Endodermal cell (in vitro differentiated cells): ENCODE data around the gene SLC25A39. TPM values are rescaled to one million over a fixed set of nuclear protein-coding genes. Genes with fewer than 3 reads are reported as not detected.
"Not testable (repeated sequence)": the region's sequence is repeated elsewhere in the genome, so short reads cannot be mapped to it uniquely, and the experiment has no call there.

ENCODE experiments used
- DNase-seq: peaks from one replicate; pipeline ENCODE4 v3.0.0-alpha.2; 2017
- H3K27ac ChIP-seq: 2 replicates; pipeline ENCODE4 v1.5.1; 2013; ENCODE audit warnings: mild to moderate bottlenecking, low read depth, low read length, moderate library complexity
- H3K27me3 ChIP-seq: 2 replicates; pipeline ENCODE4 v1.6.1; 2013; ENCODE audit warnings: mild to moderate bottlenecking, low read length, moderate library complexity; ENCODE audit not compliant: insufficient read depth, control insufficient read depth, poor library complexity, severe bottlenecking
- H3K36me3 ChIP-seq: 2 replicates; pipeline ENCODE4 v1.7.0; 2013; ENCODE audit warnings: mild to moderate bottlenecking, low read length, moderate library complexity; ENCODE audit not compliant: control insufficient read depth, insufficient read depth
- H3K4me1 ChIP-seq: one replicate; pipeline ENCODE4 v1.7.0; 2013; ENCODE audit warnings: low read length; ENCODE audit not compliant: control insufficient read depth, insufficient read depth
- H3K4me3 ChIP-seq: 2 replicates; pipeline ENCODE4 v1.5.1; 2013; ENCODE audit warnings: mild to moderate bottlenecking, low read length, moderate library complexity
- H3K9ac ChIP-seq: 2 replicates; pipeline ENCODE4 v1.6.1; 2013; ENCODE audit warnings: mild to moderate bottlenecking, low read length, moderate library complexity; ENCODE audit not compliant: poor library complexity, severe bottlenecking; ENCODE audit errors: extremely low read depth
- H3K9me3 ChIP-seq: 2 replicates; pipeline ENCODE4 v1.6.1; 2013; ENCODE audit warnings: mild to moderate bottlenecking, low read length, moderate library complexity; ENCODE audit not compliant: control insufficient read depth
- H3K27ac Mint-ChIP-seq: 2 replicates; pipeline ENCODE4 v1.8.0; 2020; ENCODE audit warnings: mixed read lengths
- H3K27me3 Mint-ChIP-seq: 2 replicates; pipeline ENCODE4 v1.8.0; 2021; ENCODE audit warnings: mild to moderate bottlenecking, mixed read lengths; ENCODE audit not compliant: insufficient read depth
- H3K36me3 Mint-ChIP-seq: 2 replicates; pipeline ENCODE4 v1.8.0; 2020; ENCODE audit warnings: low read depth, mixed read lengths
- H3K4me1 Mint-ChIP-seq: 2 replicates; pipeline ENCODE4 v1.8.0; 2020; ENCODE audit warnings: mixed read lengths
- H3K4me3 Mint-ChIP-seq: 2 replicates; pipeline ENCODE4 v1.8.0; 2020; ENCODE audit warnings: mild to moderate bottlenecking, moderate library complexity, mixed read lengths
- H3K9me3 Mint-ChIP-seq: 2 replicates; pipeline ENCODE4 v1.8.0; 2020; ENCODE audit warnings: mild to moderate bottlenecking, mixed read lengths
- WGBS, 2 experiments: methylation state at CpG; one replicate each; pipeline versions ENCODE4 v1.1.5 to v1.1.7; 2013; ENCODE audit warnings: missing lambda C conversion rate in 2 of 2, mixed read lengths in 1 of 2; ENCODE audit not compliant: insufficient coverage in 1 of 2, insufficient read length in 1 of 2; 5-methylcytosine and 5-hydroxymethylcytosine counted together
- long read RNA-seq, 4 experiments: library from polyadenylated mRNA in 2 of 4; library from RNA in 1 of 4; library from capped mRNA in 1 of 4; stranded (forward) in 3 of 4; unstranded in 1 of 4; transcript quantifications; one replicate each; pipeline ENCODE4 v2.0.0, GENCODE V29; 2020 to 2021; ENCODE audit warnings: inconsistent platforms in 1 of 4
- polyA plus RNA-seq, 2 experiments: library from polyadenylated mRNA; stranded (reverse); fragments of 50-300 nt; gene quantifications; one replicate each; pipeline ENCODE4 v1.2.3, GENCODE V29; 2013
- total RNA-seq, 2 donors: library from RNA; stranded (reverse); fragmentation: NEBNext Ultra II Directional in 1 of 2; extraction: Animal tissue kit (Norgen Biotek cat#: 25700) in 1 of 2; gene quantifications; 2 replicates in 1 of 2; 3 replicates in 1 of 2; pipeline ENCODE4 v1.2.1, GENCODE V29; 2021
- TF ChIP-seq, protein P1 (sequence below): fragments of 200-600 bp; sonication (generic); conservative IDR thresholded peaks from 2 replicates; pipeline ENCODE4 v1.5.0; 2021; ENCODE audit warnings: antibody characterized with exemption, mild to moderate bottlenecking

SLC25A39 gene, protein sequence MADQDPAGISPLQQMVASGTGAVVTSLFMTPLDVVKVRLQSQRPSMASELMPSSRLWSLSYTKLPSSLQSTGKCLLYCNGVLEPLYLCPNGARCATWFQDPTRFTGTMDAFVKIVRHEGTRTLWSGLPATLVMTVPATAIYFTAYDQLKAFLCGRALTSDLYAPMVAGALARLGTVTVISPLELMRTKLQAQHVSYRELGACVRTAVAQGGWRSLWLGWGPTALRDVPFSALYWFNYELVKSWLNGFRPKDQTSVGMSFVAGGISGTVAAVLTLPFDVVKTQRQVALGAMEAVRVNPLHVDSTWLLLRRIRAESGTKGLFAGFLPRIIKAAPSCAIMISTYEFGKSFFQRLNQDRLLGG
- 100 to 1,000 TPM; 191 to 201 TPM for total RNA-seq
- 87.4 TPM for polyA plus RNA-seq (2013, experiment 1 of 2)
- polyA plus RNA-seq (2013, experiment 2 of 2), result 82.3 TPM
- long read RNA-seq, experiment 1, transcript SLC25A39-201 (12 exons, 1,607 nt), result major isoform, 46 of 129 reads
- long read RNA-seq, experiment 1, transcript SLC25A39-202 (12 exons, 1,565 nt), result minor isoform, 16 of 129 reads
- long read RNA-seq, experiment 1, partial matches to known transcripts, result 21 of 129 reads
- long read RNA-seq, experiment 1, other reads (novel, unspliced or antisense), result 43 of 129 reads
- long read RNA-seq, experiment 2, transcript SLC25A39-203 (11 exons, 1,274 nt), result minor isoform, 5 of 524 reads
- long read RNA-seq, experiment 2, transcript SLC25A39-202 (12 exons, 1,565 nt), result minor isoform, 105 of 524 reads
- long read RNA-seq, experiment 2, transcript SLC25A39-213 (10 exons, 2,217 nt), result minor isoform, 11 of 524 reads
- long read RNA-seq, experiment 2, transcript SLC25A39-201 (12 exons, 1,607 nt), result major isoform, 300 of 524 reads
- long read RNA-seq, experiment 2, partial matches to known transcripts, result 18 of 524 reads
- long read RNA-seq, experiment 2, other reads (novel, unspliced or antisense), result 82 of 524 reads
- long read RNA-seq, experiment 3, transcript SLC25A39-212 (12 exons, 1,542 nt), result minor isoform, 11 of 1,226 reads
- long read RNA-seq, experiment 3, transcript SLC25A39-202 (12 exons, 1,565 nt), result minor isoform, 240 of 1,226 reads
- long read RNA-seq, experiment 3, transcript SLC25A39-203 (11 exons, 1,274 nt), result minor isoform, 20 of 1,226 reads
- long read RNA-seq, experiment 3, transcript SLC25A39-201 (12 exons, 1,607 nt), result major isoform, 789 of 1,226 reads
- long read RNA-seq, experiment 3, partial matches to known transcripts, result 26 of 1,226 reads
- long read RNA-seq, experiment 3, other reads (novel, unspliced or antisense), result 139 of 1,226 reads
- long read RNA-seq, experiment 4, transcript SLC25A39-201 (12 exons, 1,607 nt), result major isoform, 76 of 134 reads
- long read RNA-seq, experiment 4, transcript SLC25A39-202 (12 exons, 1,565 nt), result minor isoform, 25 of 134 reads
- long read RNA-seq, experiment 4, partial matches to known transcripts, result 13 of 134 reads
- long read RNA-seq, experiment 4, other reads (novel, unspliced or antisense), result 15 of 134 reads

DNA sequence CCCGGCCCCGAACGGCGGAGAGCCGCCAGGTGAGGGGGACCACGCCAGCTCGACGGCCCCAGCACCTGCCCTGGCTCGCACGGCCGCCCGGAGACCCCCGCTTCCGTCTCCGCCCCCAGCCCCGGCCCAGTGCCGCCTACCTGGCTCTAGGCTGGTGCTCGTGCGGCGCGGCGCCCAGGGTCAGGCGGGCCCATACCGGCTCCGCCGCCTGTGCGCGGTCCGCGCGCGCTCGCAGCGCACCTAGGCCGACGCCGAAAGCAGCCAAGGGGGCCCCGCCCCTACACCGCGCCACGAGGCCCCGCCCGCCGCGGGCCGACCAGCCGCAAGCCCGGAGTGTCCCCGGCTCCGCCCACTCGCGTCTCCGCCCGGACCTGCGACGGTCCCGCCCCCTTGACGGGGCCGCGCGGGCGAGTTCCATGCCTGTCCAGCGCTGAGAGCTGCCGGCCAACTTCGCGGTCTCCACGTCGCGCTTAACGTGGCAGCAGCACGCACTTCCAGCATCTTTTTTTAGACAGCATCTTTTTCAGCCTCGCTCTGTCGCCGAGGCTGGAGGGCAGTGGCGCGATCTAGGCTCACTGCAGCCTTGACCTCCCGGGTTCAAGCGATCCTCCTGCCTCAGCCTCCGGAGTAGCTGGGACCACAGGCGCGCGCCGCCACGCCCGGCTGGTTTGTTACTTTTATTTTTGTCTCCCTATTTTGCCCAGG is at the start of gene SLC25A39:
Gene SLC25A39, minus strand, starts transcription at position 253 of the 705 bp plus-strand sequence. CDS start 1,261 bp downstream, outside the sequence.
- H3K27ac ChIP-seq, result no peak within 1 kb of the TSS

DNA sequence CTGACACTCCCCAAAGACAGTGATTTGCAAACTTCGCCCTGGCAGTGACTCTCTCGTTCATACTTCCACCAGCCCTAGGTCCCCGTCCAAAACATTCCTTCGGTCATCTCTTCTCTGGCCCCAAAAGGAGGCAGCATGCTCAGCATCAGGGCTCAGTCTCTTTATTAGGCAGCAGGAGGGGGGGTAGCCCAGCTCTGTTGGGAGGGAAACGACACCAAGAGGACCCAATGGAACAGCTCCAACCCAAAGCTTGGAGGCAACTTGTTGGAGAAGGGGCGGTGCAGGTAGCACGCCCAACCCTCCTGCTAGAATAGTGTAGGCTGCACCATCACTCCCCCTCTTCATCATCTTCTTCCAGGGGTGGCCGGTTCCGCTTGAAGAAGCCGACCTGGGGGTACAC is 47.4 kb upstream of the SLC25A39 start:
- Mint-ChIP-seq H3K27ac (no peak overlapping the region), H3K9me3 (peaks cover 11% of the 10 kb centered on the region), H3K27me3 (peaks cover 18% of the 10 kb centered on the region), H3K4me3 (no peak overlapping the region), H3K4me1 (peaks cover 8% of the 10 kb centered on the region), H3K36me3 (no peaks in the 10 kb centered on the region)
- Histone ChIP-seq H3K36me3 (no peaks in the 10 kb centered on the region), H3K4me1 (peaks cover 5% of the 10 kb centered on the region), H3K9ac (no peak overlapping the region), H3K27me3 (no peaks in the 10 kb centered on the region), H3K27ac (no peak overlapping the region), H3K4me3 (no peak overlapping the region), H3K9me3 (peaks cover 5% of the 10 kb centered on the region)
- TF ChIP-seq, protein P1, sequence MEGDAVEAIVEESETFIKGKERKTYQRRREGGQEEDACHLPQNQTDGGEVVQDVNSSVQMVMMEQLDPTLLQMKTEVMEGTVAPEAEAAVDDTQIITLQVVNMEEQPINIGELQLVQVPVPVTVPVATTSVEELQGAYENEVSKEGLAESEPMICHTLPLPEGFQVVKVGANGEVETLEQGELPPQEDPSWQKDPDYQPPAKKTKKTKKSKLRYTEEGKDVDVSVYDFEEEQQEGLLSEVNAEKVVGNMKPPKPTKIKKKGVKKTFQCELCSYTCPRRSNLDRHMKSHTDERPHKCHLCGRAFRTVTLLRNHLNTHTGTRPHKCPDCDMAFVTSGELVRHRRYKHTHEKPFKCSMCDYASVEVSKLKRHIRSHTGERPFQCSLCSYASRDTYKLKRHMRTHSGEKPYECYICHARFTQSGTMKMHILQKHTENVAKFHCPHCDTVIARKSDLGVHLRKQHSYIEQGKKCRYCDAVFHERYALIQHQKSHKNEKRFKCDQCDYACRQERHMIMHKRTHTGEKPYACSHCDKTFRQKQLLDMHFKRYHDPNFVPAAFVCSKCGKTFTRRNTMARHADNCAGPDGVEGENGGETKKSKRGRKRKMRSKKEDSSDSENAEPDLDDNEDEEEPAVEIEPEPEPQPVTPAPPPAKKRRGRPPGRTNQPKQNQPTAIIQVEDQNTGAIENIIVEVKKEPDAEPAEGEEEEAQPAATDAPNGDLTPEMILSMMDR, result no peak
- 92 to 100% methylated on average over 4 to 10 of the region's 10 CpGs for WGBS, 2 experiments
- DNase-seq, result peak; percentile 62

More for the DNA sequence above, at the start of gene SLC25A39:
- peak within 1 kb of the TSS; percentile 63 for H3K9ac ChIP-seq
- Mint-ChIP-seq H3K9me3 (no peaks in the 10 kb centered on the region), H3K4me3 (peak within 1 kb of the TSS; percentile 78), H3K36me3 (peaks cover 19% of the 10 kb centered on the region), H3K27me3 (no peaks in the 10 kb centered on the region), H3K27ac (peak within 1 kb of the TSS; percentile 77), H3K4me1 (no peaks in the 10 kb centered on the region)
- H3K4me1 ChIP-seq, result no peaks in the 10 kb centered on the region
- no peaks in the 10 kb centered on the region for H3K9me3 ChIP-seq
- peaks cover 25% of the 10 kb centered on the region for H3K36me3 ChIP-seq
- WGBS, 2 experiments, result 0 to 1% methylated on average over 38 to 85 of the region's 85 CpGs
- H3K4me3 ChIP-seq, result peak within 1 kb of the TSS; percentile 91
- H3K27me3 ChIP-seq, result no peaks in the 10 kb centered on the region
- TF ChIP-seq, protein P1, result no peak
- DNase-seq, result peak; percentile 99

DNA sequence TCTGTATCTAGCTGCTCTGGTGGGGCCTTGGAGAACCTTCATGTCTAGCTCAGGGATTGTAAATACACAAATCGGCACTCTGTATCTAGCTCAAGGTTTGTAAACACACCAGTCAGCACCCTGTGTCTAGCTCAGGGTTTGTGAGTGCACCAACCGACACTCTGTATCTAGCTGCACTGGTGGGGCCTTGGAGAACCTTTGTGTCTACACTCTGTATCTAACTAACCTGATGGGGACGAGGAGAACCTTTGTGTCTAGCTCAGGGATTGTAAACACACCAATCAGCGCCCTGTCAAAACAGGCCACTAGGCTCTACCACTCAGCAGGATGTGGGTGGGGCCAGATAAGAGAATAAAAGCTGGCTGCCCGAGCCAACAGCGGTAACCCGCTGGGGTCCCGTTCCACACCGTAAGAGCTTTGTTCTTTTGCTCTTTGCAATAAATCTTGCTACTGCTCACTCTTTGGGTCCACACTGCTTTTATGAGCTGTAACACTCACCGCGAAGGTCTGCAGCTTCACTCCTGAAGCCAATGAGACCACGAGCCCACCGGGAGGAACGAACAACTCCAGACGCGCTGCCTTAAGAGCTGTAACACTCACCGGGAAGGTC is 44.9 kb upstream of the SLC25A39 start:
- H3K27ac Mint-ChIP-seq, result peak overlapping the region; percentile 31
- not testable (repeated sequence) for H3K9me3 ChIP-seq, H3K4me3 Mint-ChIP-seq, H3K4me3 ChIP-seq, H3K4me1 ChIP-seq, H3K36me3 Mint-ChIP-seq, H3K4me1 Mint-ChIP-seq, H3K36me3 ChIP-seq, H3K9ac ChIP-seq, H3K27me3 ChIP-seq
- H3K27me3 Mint-ChIP-seq, result peaks cover 41% of the 10 kb centered on the region
- 81 to 82% methylated on average over 3 to 17 of the region's 17 CpGs for WGBS, 2 experiments
- peaks cover 11% of the 10 kb centered on the region for H3K9me3 Mint-ChIP-seq
- peak overlapping the region; percentile 68 for H3K27ac ChIP-seq
- DNase-seq, result peak; percentile 80

DNA sequence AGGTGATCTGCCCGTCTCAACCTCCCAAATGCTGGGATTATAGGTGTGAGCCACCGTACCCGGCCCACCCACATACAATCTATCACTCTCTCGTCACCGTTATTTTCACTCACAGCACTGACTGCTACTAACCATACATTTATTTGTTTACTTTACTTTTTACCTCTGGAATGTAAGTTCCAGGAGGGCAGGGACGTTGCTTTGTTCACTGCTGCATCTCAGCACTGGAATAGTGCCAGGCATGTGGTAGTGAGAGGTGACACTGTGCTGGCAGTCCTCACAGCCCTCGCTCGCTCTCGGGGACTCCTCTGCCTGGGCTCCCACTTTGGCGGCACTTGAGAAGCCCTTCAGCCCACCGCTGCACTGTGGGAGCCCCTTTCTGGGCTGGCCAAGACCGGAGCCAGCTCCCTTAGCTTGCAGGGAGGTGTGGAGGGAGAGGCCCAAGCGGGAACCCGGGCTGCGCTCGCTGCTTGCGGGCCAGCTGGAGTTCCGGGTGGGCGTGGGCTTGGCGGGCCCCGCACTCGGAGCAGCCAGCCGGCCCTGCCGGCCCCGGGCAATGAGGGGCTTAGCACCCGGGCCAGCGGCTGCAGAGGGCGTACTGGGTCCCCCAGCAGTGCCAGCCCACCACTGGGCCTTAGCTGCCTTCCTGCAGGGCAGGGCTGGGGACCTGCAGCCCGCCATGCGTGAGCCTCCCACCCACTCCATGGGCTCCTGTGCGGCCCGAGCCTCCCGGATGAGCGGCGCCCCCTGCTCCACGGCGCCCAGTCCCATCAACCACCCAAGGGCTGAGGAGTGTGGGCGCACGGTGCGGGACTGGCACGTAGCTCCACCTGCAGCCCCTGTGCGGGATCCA is 44.0 kb upstream of the SLC25A39 start:
- Mint-ChIP-seq H3K9me3 (peaks cover 11% of the 10 kb centered on the region), H3K27me3 (peaks cover 48% of the 10 kb centered on the region)
- not testable (repeated sequence) for H3K27me3 ChIP-seq, H3K4me3 ChIP-seq, DNase-seq, H3K9me3 ChIP-seq, H3K27ac Mint-ChIP-seq, H3K4me3 Mint-ChIP-seq, H3K27ac ChIP-seq, H3K9ac ChIP-seq, H3K4me1 Mint-ChIP-seq, H3K36me3 ChIP-seq, H3K36me3 Mint-ChIP-seq, H3K4me1 ChIP-seq
- 93 to 95% methylated on average over 21 to 42 of the region's 42 CpGs for WGBS, 2 experiments
